ENCODE results near the gene MAEA.
A peak's percentile ranks its signal among the peaks of the same experiment; 100 is the strongest.

Gene MAEA

GRCh38 chr4:1289207-1290164 lies at the start of gene MAEA:
MAEA (plus strand) TSS chr4:1289891; CDS start chr4:1289914, 23 bp downstream.
- DNase-seq (ENCODE audit: low read depth), result peak; percentile 78

DNA sequence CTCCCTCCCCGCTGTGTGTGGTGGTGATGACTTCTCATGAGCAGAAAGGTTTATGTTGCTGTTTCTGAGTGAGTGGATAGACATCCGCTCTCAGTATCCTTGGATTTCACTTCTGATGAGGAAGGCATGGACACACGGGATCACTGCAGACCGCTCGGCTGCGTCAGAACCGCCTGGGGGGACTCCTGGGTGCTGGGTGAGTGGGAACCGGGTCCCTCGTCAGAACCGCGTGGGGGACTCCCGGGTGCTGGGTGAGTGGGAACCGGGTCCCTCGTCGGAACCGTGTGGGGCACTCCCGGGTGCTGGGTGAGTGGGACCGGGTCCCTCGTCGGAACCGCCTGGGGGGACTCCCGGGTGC lies 49.8 kb upstream of the MAEA start:
- DNase-seq (ENCODE audit: low read depth), result no peak

DNA sequence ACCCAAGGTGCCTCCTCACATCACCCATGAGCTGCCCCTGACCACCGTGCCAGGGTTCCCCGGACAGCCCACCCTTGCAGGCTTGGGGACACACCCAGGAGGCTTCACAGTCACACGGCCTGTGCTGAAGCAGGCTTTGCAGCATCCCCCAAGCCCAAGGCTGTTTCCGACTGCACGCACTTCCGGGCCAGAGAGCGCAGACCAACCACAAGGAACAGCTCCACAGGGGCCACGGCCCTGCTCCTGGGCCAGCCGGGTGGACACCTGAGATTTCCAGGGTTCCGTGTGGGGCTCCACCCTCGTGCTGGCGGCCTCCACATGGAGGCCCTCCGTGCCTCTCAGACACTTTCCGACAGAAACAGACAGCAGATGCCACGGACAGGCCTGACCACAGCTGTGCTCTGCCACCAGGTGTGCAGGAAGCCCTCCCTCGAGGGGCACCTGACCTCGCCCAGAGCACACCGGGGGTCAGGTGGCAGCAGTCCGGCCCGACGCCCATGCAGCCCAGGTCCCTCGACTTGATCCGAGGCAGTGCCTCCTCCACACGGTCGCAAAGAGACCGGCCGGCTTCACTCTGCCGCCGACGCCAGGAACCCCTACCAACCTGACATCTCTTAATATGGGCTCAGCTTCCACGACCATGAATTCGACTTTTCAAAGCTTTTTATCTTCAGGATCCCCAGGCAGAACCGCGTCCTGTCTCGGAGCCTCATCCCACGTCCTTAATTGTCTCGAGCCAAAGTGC lies 48.8 kb upstream of the MAEA start:
- no peak for DNase-seq (ENCODE audit: low read depth)

GRCh38 chr4:1241466-1241935 lies 48.2 kb upstream of the MAEA start:
- no peak for DNase-seq (ENCODE audit: low read depth)

DNA sequence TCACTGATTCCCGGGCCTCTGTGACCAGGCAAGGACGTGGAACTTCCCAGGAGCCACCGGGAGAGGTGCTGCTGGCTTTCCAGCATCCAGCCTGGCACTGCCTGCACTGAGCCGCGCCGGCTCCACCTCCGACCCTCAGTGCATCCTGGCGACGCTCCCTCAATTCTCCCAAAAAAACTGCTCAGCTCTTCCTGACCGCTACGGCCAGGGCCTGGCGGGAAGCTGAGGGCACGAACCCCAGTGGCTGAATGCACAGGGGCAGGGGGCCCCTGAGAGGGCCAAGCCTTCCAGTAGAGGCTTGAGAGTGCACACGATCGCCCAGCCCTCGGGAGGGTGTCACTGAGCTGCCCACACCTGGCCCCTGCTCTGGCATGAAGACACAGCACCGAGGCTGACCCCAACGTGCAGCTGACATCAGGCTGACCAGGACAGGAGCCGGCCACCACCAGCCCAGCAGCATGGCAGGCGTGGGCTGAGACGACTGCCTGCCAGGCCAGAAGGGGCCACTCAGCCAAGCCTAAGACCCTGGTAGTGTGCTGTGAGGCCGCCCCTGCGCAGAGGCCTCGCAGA lies 47.7 kb upstream of the MAEA start:
- no peak for DNase-seq (ENCODE audit: low read depth)

GRCh38 chr4:1242506-1243450 lies 46.9 kb upstream of the MAEA start:
- DNase-seq (ENCODE audit: low read depth), result no peak

DNA sequence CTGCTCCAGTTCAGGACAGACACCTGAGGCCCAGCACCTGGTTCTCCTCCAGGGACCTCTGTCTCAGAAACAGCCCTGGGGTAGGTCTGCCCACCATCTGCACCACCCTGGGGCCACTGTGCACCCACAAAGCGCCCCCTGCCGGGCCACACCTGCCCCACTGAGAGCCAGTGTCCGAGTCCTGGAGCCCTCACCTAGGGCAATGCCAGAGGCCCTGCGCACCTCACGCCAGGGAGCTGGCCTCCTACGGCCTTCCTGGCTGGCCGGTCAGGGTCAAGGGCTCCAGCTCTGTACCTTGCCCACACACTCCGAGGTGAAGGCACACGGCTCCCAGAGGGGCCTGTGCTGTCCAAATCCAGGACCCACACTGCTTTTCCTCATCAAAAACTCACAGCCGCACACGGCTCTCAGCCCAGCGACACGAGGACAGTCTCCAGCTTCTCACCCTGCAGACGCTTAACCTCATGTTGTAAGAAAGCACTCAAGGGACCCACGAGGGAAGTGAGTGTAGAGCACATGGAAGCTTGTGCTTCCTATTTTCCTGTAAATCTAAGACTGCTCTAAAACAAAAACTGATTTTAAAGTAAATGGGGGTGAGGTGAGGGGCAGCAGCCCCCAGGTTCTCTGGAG lies 46.1 kb upstream of the MAEA start:
- no peak for DNase-seq (ENCODE audit: low read depth)

DNA sequence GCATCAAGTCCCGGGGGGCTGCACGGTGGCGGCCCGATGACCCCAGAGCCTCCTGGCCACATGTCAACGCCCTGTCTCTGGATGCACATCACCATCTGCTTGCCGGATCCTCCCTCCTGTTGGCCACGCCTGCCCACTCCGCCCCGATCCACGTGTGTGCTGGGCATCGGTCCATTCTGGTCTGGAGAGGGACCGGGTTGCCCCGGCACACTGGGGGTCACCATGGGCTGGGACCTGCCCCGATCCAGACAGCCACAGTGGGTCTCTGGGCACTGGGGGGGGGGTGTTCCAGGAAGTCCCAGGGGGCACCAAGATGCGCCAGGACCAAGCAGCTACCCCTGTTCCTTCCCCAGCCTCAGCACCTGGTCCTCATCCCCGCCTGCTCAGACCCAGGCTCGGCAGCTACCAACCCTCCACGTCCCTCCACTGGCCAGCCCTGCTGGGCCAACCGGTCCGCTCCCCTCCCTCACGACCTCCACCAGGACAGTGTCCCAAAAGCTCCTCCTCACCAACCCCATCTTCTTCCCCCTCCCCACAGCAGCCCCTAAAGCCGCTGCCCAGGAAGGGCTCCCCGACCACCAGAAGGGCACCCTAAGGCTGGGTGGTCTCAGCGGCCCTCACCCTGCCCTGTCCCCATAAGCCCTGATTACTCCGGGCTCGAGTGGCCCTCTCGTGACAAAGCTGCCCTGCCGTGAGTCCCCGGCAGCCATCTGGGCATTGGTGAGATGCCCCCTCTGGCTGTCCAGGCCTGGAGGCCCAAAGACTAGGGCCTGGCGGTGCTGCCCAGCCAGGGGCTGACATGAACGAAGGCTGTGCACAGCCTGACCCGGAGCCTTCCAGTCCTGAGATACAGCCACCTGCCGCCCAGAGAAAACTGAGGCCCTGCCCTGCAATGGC lies 45.4 kb upstream of the MAEA start:
- DNase-seq (ENCODE audit: low read depth), result no peak

GRCh38 chr4:1244978-1245471 lies 44.7 kb upstream of the MAEA start:
- DNase-seq (ENCODE audit: low read depth), result no peak

- DNase-seq (ENCODE audit: low read depth), result no peak
These were observed 44.1 kb upstream of the MAEA start for GRCh38 chr4:1245481-1246051.

GRCh38 chr4:1246111-1246881 lies 43.4 kb upstream of the MAEA start:
- DNase-seq (ENCODE audit: low read depth), result no peak

DNA sequence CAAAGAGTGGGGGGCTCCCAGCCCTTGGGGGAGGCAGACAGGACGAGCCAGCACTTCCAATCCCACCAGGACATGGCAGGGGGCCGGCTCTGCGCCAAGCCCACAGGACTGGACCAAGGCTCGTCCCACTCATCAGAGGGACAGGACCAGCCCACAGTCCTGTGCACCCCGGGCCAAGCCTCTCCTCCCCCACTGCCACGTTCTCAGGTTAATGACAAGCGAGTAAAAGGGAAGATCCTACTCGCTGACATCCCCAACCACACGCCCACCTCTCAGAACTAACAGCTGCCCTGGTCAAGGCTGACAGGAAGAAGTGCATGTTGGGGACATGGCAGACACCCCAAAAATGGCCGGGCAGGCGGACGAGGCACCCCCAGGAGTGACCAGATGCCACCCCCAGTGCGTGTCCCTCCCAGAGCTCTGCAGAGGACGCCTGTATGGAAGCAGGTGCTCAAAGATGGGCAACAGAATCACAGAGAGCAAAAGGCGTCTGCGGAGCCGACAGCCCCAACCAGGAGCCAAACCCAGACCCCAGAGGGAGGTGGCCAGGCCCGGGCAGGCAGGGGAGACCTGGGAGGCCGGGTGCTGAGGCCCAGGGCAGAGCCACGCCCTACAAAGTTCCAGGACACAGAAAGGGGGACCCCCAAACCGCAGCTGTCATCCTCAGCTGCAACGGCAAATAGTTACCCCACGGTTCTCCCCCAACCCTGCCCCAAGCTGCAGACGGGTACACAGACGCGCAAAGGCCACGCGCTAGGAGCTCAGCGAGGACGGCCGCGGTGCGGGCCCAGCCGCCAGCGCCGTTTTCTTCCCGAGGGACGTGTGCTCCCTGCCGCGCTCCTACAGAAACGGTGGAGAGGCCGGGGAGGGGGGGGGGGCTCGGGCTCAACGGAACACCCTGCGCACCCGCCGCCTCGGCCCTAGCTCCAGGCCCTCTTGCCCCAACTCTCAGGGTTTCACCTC lies 42.5 kb upstream of the MAEA start:
- no peak for DNase-seq (ENCODE audit: low read depth)

GRCh38 chr4:1247864-1248244 lies 41.8 kb upstream of the MAEA start:
- no peak for DNase-seq (ENCODE audit: low read depth)

DNA sequence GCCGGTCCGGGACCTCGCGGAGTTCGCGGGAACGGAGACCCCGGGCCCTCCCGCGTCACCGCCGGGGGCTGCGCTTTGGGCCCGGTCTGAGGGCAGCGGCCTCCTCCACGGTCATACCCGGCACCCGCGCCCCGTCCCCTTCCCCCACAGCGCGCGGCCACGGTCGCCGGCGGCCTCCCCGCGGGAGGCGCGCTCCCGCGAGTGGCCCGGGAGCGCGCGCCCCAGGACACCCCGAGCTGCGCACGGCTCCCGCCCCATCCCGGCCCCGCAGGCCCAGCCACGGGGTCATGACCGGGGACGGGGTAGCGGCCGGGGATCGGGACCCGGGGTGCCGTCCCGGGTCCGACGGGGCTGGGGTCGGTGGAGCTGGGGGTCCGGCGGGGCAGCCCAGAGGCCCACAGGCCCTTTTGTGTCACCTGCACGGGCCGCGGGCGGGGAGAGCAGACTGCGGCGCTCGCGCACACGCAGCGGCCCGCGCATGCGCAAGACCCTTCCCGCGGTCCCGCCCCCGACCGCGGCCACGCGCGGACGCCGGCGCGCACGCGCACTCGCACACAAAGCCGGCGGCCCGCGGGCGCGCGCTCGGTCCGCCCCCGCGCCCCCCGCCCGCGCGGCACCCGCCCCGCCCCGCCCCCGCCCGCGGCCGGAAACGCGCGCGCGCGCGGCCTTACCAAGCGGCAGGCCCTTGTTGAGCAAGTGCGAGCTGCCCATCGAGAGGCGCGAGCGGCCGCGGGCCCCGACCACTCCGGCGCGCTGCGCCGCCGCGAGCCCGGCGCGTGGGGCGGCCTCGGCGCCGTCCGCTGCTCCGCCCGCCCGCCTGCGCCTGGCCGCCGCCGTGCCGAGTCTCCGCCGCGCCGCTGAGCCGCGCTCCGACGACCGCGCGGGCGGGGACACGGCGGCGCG lies 41.2 kb upstream of the MAEA start, which contains the start of gene CTBP1:
TSS of gene CTBP1 (minus strand) at position 886 of the 903 bp plus-strand sequence. CDS start 7,799 bp downstream, outside the sequence.
- no peak for DNase-seq (ENCODE audit: low read depth)

- DNase-seq (ENCODE audit: low read depth), result peak; percentile 17
These were observed 40.5 kb upstream of the MAEA start for GRCh38 chr4:1249148-1249730.
